ENCODE data around the gene GALNT18. TPM values are rescaled to one million over a fixed set of nuclear protein-coding genes. Genes with fewer than 3 reads are reported as not detected.

Gene GALNT18
- total RNA-seq, 1 donor from 2014 or later, result 2.1 TPM

DNA sequence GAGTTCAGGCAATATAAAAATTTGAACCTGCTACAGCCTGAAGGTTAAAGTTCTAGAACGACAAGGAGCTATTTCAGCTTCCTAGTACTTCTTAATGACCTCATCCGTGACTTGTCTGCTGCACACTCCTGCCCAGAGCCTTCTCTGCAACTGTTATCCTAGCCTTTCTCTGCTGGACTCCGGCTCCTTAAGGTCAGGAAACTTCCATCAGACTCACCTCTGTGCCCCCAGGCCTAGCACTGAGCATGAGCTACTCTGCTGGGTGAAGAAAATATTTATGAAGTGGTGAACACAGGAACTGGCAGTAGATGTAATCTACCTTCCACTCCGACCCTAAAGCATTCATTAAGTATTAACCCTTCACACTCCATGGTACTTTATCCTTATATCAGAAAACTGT lies 287.2 kb downstream of the GALNT18 start:
- H3K27ac Mint-ChIP-seq, result no peak overlapping the region
- no peaks in the 10 kb centered on the region for H3K4me1 Mint-ChIP-seq (ENCODE audit: low read depth)
- no peak for DNase-seq (ENCODE audit: low spot score, unreplicated experiment)
- H3K27me3 Mint-ChIP-seq, result peaks cover 4% of the 10 kb centered on the region
- no peak for TF ChIP-seq CTCF (IDR thresholded peaks at IDR 0.05; ENCODE audit: unreplicated experiment)
- H3K4me3 Mint-ChIP-seq (ENCODE audit: low read depth), result no peak overlapping the region
- no peaks in the 10 kb centered on the region for H3K9me3 Mint-ChIP-seq (ENCODE audit: low read depth)
- H3K36me3 Mint-ChIP-seq (ENCODE audit: insufficient read depth), result no peaks in the 10 kb centered on the region

DNA sequence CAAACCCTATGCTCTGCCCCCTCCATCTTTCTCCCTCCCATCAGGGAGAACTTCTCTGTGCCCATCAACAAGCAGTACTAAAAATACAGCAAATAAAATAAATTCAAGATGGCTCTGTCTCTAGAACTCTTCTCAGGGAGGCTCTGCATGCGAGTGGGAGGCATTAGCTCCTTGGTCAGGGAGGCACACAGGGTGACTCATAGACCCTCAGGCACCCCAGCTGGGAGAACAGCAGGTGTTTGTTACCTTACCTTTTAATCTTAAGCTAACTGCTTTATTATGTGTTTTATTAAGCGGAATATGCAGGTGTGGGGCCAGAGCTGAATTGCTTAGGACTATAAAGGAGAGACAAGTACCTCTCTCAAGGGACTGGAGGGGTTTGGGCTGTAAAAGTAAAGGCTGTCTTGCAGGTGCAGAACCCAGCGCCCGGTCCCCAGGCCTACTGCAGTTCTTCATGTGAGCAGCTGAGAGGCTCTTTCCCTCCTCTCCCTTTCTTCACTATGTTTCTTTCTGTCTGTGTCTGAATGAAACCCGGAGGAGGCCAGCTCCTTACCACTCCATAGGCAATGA lies 289.6 kb downstream of the GALNT18 start:
- no peaks in the 10 kb centered on the region for H3K9me3 Mint-ChIP-seq (ENCODE audit: low read depth)
- H3K36me3 Mint-ChIP-seq (ENCODE audit: insufficient read depth), result no peaks in the 10 kb centered on the region
- no peaks in the 10 kb centered on the region for H3K4me1 Mint-ChIP-seq (ENCODE audit: low read depth)
- no peak for DNase-seq (ENCODE audit: low spot score, unreplicated experiment)
- H3K4me3 Mint-ChIP-seq (ENCODE audit: low read depth), result no peak overlapping the region
- no peak overlapping the region for H3K27ac Mint-ChIP-seq
- no peak for TF ChIP-seq CTCF (IDR thresholded peaks at IDR 0.05; ENCODE audit: unreplicated experiment)
- H3K27me3 Mint-ChIP-seq, result no peaks in the 10 kb centered on the region

GRCh38 chr11:11329062-11329806 lies 292.6 kb downstream of the GALNT18 start:
- H3K4me3 Mint-ChIP-seq (ENCODE audit: low read depth), result no peak overlapping the region
- TF ChIP-seq CTCF (IDR thresholded peaks at IDR 0.05; ENCODE audit: unreplicated experiment), result no peak
- H3K27ac Mint-ChIP-seq, result no peak overlapping the region
- no peaks in the 10 kb centered on the region for H3K36me3 Mint-ChIP-seq (ENCODE audit: insufficient read depth)
- DNase-seq (ENCODE audit: low spot score, unreplicated experiment), result no peak
- H3K27me3 Mint-ChIP-seq, result no peaks in the 10 kb centered on the region
- H3K4me1 Mint-ChIP-seq (ENCODE audit: low read depth), result no peaks in the 10 kb centered on the region
- H3K9me3 Mint-ChIP-seq (ENCODE audit: low read depth), result no peaks in the 10 kb centered on the region

DNA sequence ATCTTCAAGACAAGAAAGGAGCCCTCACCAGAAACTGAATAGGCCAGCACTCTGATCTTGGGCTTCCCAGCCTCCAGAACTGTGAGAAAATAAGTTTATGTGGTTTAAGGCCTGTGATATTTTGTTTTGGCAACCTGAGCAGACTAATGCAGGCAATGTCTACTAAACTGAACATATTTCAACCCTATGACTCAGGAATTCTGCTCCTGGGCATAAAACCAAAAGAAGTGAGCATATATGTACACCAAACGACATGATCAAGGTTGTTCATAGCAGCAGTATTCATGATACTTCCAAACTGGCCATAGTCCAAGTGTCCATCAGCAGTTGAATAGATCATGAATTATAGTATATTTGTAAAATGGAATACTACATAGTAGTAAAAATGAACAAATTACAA lies 297.7 kb downstream of the GALNT18 start:
- Mint-ChIP-seq H3K9me3 (ENCODE audit: low read depth) (peaks cover 4% of the 10 kb centered on the region), H3K4me3 (ENCODE audit: low read depth) (no peak overlapping the region), H3K27me3 (no peaks in the 10 kb centered on the region), H3K36me3 (ENCODE audit: insufficient read depth) (no peaks in the 10 kb centered on the region), H3K27ac (no peak overlapping the region), H3K4me1 (ENCODE audit: low read depth) (peaks cover 2% of the 10 kb centered on the region)
- DNase-seq (ENCODE audit: low spot score, unreplicated experiment), result no peak
- TF ChIP-seq CTCF (IDR thresholded peaks at IDR 0.05; ENCODE audit: unreplicated experiment), result no peak

- Mint-ChIP-seq H3K36me3 (ENCODE audit: insufficient read depth) (no peaks in the 10 kb centered on the region), H3K9me3 (ENCODE audit: low read depth) (peaks cover 4% of the 10 kb centered on the region), H3K27me3 (no peaks in the 10 kb centered on the region), H3K27ac (no peak overlapping the region), H3K4me3 (ENCODE audit: low read depth) (no peak overlapping the region), H3K4me1 (ENCODE audit: low read depth) (peaks cover 2% of the 10 kb centered on the region)
- TF ChIP-seq CTCF (IDR thresholded peaks at IDR 0.05; ENCODE audit: unreplicated experiment), result no peak
- DNase-seq (ENCODE audit: low spot score, unreplicated experiment), result no peak
Observed at GRCh38 chr11:11322101-11322500, 299.7 kb downstream of the GALNT18 start.

Data from progenitor cell of endocrine pancreas (in vitro differentiated cells).